Measurements from ENCODE around the gene GSTP1. TPM values are rescaled to one million over a fixed set of nuclear protein-coding genes. Genes with fewer than 3 reads are reported as not detected.
"Not testable (repeated sequence)": the region's sequence is repeated elsewhere in the genome, so short reads cannot be mapped to it uniquely, and the experiment has no call there.

The GSTP1 gene
- total and polyA plus RNA-seq, 12 donors: 249 to 642 (median 332) TPM

- Histone ChIP-seq H3K9me3 (peaks cover 0 to 7% (median 0%) of the 10 kb centered on the region in 11 donors), H3K27me3 (no peaks in the 10 kb centered on the region), H3K4me1 (peaks cover 0 to 3% (median 0%) of the 10 kb centered on the region in 9 donors), H3K4me3 (no peak overlapping the region), H3K27ac (no peak overlapping the region), H3K36me3 (peaks cover 0 to 16% (median 5%) of the 10 kb centered on the region in 9 donors)
- WGBS, 2 donors: 72 to 82% methylated on average over 12 of the region's 12 CpGs
- ATAC-seq (no peak), DNase-seq (no peak)
- intact Hi-C loops (cut with DNase I): no loop called here
- TF ChIP-seq, protein P1, sequence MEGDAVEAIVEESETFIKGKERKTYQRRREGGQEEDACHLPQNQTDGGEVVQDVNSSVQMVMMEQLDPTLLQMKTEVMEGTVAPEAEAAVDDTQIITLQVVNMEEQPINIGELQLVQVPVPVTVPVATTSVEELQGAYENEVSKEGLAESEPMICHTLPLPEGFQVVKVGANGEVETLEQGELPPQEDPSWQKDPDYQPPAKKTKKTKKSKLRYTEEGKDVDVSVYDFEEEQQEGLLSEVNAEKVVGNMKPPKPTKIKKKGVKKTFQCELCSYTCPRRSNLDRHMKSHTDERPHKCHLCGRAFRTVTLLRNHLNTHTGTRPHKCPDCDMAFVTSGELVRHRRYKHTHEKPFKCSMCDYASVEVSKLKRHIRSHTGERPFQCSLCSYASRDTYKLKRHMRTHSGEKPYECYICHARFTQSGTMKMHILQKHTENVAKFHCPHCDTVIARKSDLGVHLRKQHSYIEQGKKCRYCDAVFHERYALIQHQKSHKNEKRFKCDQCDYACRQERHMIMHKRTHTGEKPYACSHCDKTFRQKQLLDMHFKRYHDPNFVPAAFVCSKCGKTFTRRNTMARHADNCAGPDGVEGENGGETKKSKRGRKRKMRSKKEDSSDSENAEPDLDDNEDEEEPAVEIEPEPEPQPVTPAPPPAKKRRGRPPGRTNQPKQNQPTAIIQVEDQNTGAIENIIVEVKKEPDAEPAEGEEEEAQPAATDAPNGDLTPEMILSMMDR (IDR thresholded peaks at IDR 0.05): no peak
Observed at GRCh38 chr11:67592880-67593564, 9.4 kb downstream of the GSTP1 start.

DNA sequence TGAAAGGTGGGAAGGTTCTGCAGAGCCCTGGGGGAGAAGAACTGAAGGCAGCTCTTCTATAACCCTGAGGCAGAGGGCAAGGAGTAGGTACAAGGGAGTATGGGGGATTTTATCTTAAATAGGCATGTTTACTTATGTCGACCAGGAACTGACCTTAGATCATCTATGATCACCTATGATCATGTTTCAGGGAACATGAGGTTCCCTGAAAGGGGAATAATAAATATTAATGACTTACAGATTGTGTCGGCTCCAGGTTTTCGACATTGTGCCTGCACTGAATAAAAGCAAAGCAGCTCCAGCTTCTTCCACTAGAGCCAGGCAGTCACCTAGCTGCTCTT is 9.9 kb downstream of the GSTP1 start:
- peaks cover 0 to 7% (median 0%) of the 10 kb centered on the region in 11 donors for H3K9me3 ChIP-seq
- peaks cover 0 to 11% (median under 1%) of the 10 kb centered on the region in 9 donors for H3K36me3 ChIP-seq
- intact Hi-C loops (cut with DNase I): no loop called here
- DNase-seq: no peak
- H3K27ac ChIP-seq: no peak overlapping the region
- no peak overlapping the region for H3K4me3 ChIP-seq
- no peak for ATAC-seq
- H3K27me3 ChIP-seq: no peaks in the 10 kb centered on the region
- no peaks in the 10 kb centered on the region for H3K4me1 ChIP-seq
- TF ChIP-seq, protein P1 (IDR thresholded peaks at IDR 0.05): no peak
- WGBS, 2 donors: 71% methylated on average over 3 of the region's 3 CpGs

DNA sequence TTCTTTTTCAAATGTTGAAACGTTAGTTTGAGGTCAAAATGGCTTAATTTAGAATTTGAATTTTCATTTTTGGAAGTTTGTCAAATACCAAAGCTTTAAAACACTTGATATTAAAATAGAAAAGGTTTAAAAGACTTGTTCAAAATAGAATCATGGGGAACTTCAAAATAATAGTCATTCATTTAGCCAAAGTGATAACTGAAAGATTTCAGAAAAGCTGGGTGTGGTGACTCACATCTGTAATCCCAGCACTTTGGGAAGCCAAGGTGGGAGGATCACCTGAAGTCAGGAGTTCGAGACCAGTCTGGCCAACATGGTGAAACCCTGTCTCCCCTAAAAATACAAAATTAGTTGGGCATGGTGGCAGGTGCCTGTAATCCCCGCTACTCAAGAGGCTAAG is 10.9 kb downstream of the GSTP1 start:
- WGBS, 2 donors: 60 to 65% methylated on average over 3 of the region's 3 CpGs
- Histone ChIP-seq H3K9me3 (peaks cover 0 to 7% (median 0%) of the 10 kb centered on the region in 11 donors), H3K27me3 (no peaks in the 10 kb centered on the region), H3K27ac (no peak overlapping the region), H3K4me1 (no peaks in the 10 kb centered on the region), H3K36me3 (peaks cover 0 to 2% (median 0%) of the 10 kb centered on the region in 9 donors), H3K4me3 (no peak overlapping the region)
- TF ChIP-seq, protein P1 (IDR thresholded peaks at IDR 0.05): no peak
- ATAC-seq: no peak
- DNase-seq: no peak
- intact Hi-C loops (cut with DNase I): no loop called here

GRCh38 chr11:67596753-67597300 is 13.2 kb downstream of the GSTP1 start:
- intact Hi-C loops (cut with DNase I): no loop called here
- no peak overlapping the region for H3K4me3 ChIP-seq
- H3K36me3 ChIP-seq: no peaks in the 10 kb centered on the region
- no peaks in the 10 kb centered on the region for H3K4me1 ChIP-seq
- TF ChIP-seq, protein P1 (IDR thresholded peaks at IDR 0.05): no peak
- H3K9me3 ChIP-seq: peaks cover 0 to 7% (median 0%) of the 10 kb centered on the region in 11 donors
- no peak overlapping the region for H3K27ac ChIP-seq
- ATAC-seq (no peak), DNase-seq (no peak)
- H3K27me3 ChIP-seq: peaks cover 0 to 9% (median 0%) of the 10 kb centered on the region in 7 donors
- WGBS, 2 donors: 91 to 94% methylated on average over 1 of the region's 1 CpG

DNA sequence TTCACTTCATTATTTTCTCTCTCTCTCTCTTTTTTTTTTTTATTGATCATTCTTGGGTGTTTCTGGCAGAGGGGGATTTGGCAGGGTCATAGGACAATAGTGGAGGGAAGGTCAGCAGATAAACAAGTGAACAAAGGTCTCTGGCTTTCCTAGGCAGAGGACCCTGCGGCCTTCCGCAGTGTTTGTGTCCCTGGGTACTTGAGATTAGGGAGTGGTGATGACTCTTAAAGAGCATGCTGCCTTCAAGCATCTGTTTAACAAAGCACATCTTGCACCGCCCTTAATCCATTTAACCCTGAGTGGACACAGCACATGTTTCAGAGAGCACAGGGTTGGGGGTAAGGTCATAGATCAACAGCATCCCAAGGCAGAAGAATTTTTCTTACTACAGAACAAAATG is 13.8 kb downstream of the GSTP1 start:
- H3K9me3 ChIP-seq; H3K27ac ChIP-seq; intact Hi-C loops (cut with DNase I); H3K4me1 ChIP-seq; H3K4me3 ChIP-seq; ATAC-seq; DNase-seq; H3K36me3 ChIP-seq; H3K27me3 ChIP-seq: not testable (repeated sequence)
- no CpG with 5 or more reads among the region's 3 CpGs for WGBS, 2 donors

- H3K4me3 ChIP-seq; H3K4me1 ChIP-seq; H3K36me3 ChIP-seq; H3K27me3 ChIP-seq; H3K27ac ChIP-seq; intact Hi-C loops (cut with DNase I); ATAC-seq; DNase-seq; H3K9me3 ChIP-seq: not testable (repeated sequence)
- 94 to 96% methylated on average over 24 to 26 of the region's 26 CpGs for WGBS, 2 donors
Observed at GRCh38 chr11:67597963-67598362, 14.4 kb downstream of the GSTP1 start.

Data from heart right ventricle (tissue), 16 donors.